Ishikawa (cell line): ENCODE measurements around the gene VSIG8.

Experiments used
- CEBPB ChIP-seq: IDR thresholded peaks from 2 replicates; pipeline ENCODE4 v1.6.1; 2012
- CREB1 ChIP-seq: IDR thresholded peaks from 2 replicates; pipeline ENCODE4 v1.6.1; 2012; ENCODE audit warnings: low read depth
- EP300 ChIP-seq: IDR thresholded peaks from 2 replicates; pipeline ENCODE4 v1.6.1; 2012; ENCODE audit warnings: borderline replicate concordance
- FOXM1 ChIP-seq: IDR thresholded peaks from 2 replicates; pipeline ENCODE4 v1.6.1; 2012; ENCODE audit warnings: low read depth, borderline replicate concordance
- RAD21 ChIP-seq: IDR thresholded peaks from 2 replicates; pipeline ENCODE4 v1.6.1; 2012; ENCODE audit warnings: low read depth
- TAF1 ChIP-seq: IDR thresholded peaks from 2 replicates; pipeline ENCODE4 v1.6.1; 2012; ENCODE audit warnings: low read depth, mild to moderate bottlenecking
- TCF12 ChIP-seq: IDR thresholded peaks from 2 replicates; pipeline ENCODE4 v1.6.1; 2012; ENCODE audit warnings: low read depth
- YY1 ChIP-seq: IDR thresholded peaks from 2 replicates; pipeline ENCODE4 v1.6.1; 2012; ENCODE audit warnings: low read depth
- TF ChIP-seq, protein P1 (sequence below): IDR thresholded peaks from 2 replicates; pipeline ENCODE4 v1.6.1; 2012; ENCODE audit warnings: low read depth, mild to moderate bottlenecking
- TF ChIP-seq, protein P2 (sequence below): IDR thresholded peaks from 2 replicates; pipeline ENCODE4 v1.6.1; 2012

DNA sequence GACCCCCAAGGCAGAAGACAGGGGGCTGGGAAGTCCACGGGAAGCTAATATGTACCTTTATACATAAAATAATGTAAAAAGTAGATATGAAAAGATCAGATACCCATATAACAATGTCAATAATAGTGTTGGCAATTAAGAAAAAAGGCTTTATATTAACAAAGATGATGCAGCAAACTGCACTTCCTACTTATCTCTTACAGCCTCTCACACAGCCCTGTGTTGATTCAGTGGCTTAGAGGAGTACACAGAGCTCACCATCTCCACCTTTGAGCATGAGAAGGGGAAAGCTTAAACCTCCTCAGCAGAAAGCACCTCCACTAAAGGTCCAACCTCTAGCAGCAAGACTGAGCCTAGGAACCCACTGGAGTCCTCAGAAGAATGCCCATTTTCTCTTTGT lies 7.2 kb upstream of the VSIG8 start:
- TF ChIP-seq, protein P1, sequence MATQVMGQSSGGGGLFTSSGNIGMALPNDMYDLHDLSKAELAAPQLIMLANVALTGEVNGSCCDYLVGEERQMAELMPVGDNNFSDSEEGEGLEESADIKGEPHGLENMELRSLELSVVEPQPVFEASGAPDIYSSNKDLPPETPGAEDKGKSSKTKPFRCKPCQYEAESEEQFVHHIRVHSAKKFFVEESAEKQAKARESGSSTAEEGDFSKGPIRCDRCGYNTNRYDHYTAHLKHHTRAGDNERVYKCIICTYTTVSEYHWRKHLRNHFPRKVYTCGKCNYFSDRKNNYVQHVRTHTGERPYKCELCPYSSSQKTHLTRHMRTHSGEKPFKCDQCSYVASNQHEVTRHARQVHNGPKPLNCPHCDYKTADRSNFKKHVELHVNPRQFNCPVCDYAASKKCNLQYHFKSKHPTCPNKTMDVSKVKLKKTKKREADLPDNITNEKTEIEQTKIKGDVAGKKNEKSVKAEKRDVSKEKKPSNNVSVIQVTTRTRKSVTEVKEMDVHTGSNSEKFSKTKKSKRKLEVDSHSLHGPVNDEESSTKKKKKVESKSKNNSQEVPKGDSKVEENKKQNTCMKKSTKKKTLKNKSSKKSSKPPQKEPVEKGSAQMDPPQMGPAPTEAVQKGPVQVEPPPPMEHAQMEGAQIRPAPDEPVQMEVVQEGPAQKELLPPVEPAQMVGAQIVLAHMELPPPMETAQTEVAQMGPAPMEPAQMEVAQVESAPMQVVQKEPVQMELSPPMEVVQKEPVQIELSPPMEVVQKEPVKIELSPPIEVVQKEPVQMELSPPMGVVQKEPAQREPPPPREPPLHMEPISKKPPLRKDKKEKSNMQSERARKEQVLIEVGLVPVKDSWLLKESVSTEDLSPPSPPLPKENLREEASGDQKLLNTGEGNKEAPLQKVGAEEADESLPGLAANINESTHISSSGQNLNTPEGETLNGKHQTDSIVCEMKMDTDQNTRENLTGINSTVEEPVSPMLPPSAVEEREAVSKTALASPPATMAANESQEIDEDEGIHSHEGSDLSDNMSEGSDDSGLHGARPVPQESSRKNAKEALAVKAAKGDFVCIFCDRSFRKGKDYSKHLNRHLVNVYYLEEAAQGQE: no peak
- TF ChIP-seq TAF1: no peak
- TF ChIP-seq CREB1: no peak
- no peak for TF ChIP-seq TCF12
- TF ChIP-seq CEBPB: no peak
- TF ChIP-seq EP300: no peak
- no peak for TF ChIP-seq FOXM1
- TF ChIP-seq, protein P2, sequence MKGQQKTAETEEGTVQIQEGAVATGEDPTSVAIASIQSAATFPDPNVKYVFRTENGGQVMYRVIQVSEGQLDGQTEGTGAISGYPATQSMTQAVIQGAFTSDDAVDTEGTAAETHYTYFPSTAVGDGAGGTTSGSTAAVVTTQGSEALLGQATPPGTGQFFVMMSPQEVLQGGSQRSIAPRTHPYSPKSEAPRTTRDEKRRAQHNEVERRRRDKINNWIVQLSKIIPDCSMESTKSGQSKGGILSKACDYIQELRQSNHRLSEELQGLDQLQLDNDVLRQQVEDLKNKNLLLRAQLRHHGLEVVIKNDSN: no peak
- TF ChIP-seq YY1: no peak
- TF ChIP-seq RAD21: no peak
